Lower lobe of right lung (tissue), 2 donors: ENCODE measurements around the gene DES. TPM values are rescaled to one million over a fixed set of nuclear protein-coding genes. Genes with fewer than 3 reads are reported as not detected.

ENCODE experiments used
- ATAC-seq, 2 donors: fragments of 200-7000 bp; cut with Tn5 transposase; one replicate each; pipeline ENCODE4 v1.9.1; 2020 to 2022; ENCODE audit warnings: mild to moderate bottlenecking in 2 of 2, moderate library complexity in 2 of 2
- DNase-seq: peaks from one replicate; pipeline ENCODE4 v3.0.0-alpha.2; 2020
- H3K27ac ChIP-seq: fragments of 200-600 bp; one replicate; pipeline ENCODE4 v1.8.0; 2022
- H3K27me3 ChIP-seq: fragments of 200-600 bp; one replicate; pipeline ENCODE4 v1.8.0; 2022; ENCODE audit warnings: low read depth
- H3K36me3 ChIP-seq: fragments of 200-600 bp; one replicate; pipeline ENCODE4 v1.8.0; 2022; ENCODE audit warnings: mild to moderate bottlenecking
- H3K4me1 ChIP-seq: fragments of 200-600 bp; one replicate; pipeline ENCODE4 v1.8.0; 2022
- H3K4me3 ChIP-seq: fragments of 200-600 bp; one replicate; pipeline ENCODE4 v1.8.0; 2022; ENCODE audit warnings: mild to moderate bottlenecking
- H3K9me3 ChIP-seq: fragments of 200-600 bp; one replicate; pipeline ENCODE4 v1.8.0; 2022
- CTCF ChIP-seq: fragments of 200-600 bp; IDR thresholded peaks from one replicate; pipeline ENCODE4 v1.8.0; 2022; ENCODE audit warnings: antibody characterized with exemption, mild to moderate bottlenecking
- intact Hi-C: fragments of 100-400 bp; cut with DNase I; formaldehyde crosslinking; loops from one replicate; pipeline ENCODE4 v1.11.0; 2022
- total RNA-seq: library from RNA; stranded (reverse); fragmentation: NEBNext Ultra II Directional; extraction: Animal tissue kit (Norgen Biotek cat#: 25700); gene quantifications from one replicate; pipeline ENCODE4 v1.2.1, GENCODE V29; 2021
- donor health status: DM: no; HTN: yes; CAD: no; lungs with severe emphysema.

Gene DES
- total RNA-seq, 1 donor from 2014 or later, result 64.5 TPM

- TF ChIP-seq CTCF, result no peak
- H3K27ac ChIP-seq, result no peak overlapping the region
- intact Hi-C loops, result no loop called here
Observed at GRCh38 chr2:219396863-219397457, 21.2 kb upstream of the DES start.

GRCh38 chr2:219398721-219399363 is 19.3 kb upstream of the DES start:
- ATAC-seq (peak in 1 of 2 donors; percentile 64), DNase-seq (no peak)
- Histone ChIP-seq H3K36me3 (no peaks in the 10 kb centered on the region), H3K4me1 (peaks cover 17% of the 10 kb centered on the region), H3K9me3 (no peaks in the 10 kb centered on the region), H3K4me3 (no peak overlapping the region), H3K27me3 (no peaks in the 10 kb centered on the region), H3K27ac (no peak overlapping the region)
- TF ChIP-seq CTCF, result no peak
- intact Hi-C loops, result no loop called here

More at GRCh38 chr2:219396863-219397457, 21.2 kb upstream of the DES start:
- Histone ChIP-seq H3K4me1 (peaks cover 12% of the 10 kb centered on the region), H3K36me3 (no peaks in the 10 kb centered on the region), H3K4me3 (no peak overlapping the region), H3K27me3 (no peaks in the 10 kb centered on the region), H3K9me3 (no peaks in the 10 kb centered on the region)
- ATAC-seq (no peak), DNase-seq (no peak)

GRCh38 chr2:219399716-219400478 is 18.3 kb upstream of the DES start:
- Histone ChIP-seq H3K4me1 (peaks cover 17% of the 10 kb centered on the region), H3K36me3 (no peaks in the 10 kb centered on the region), H3K9me3 (no peaks in the 10 kb centered on the region), H3K4me3 (no peak overlapping the region), H3K27me3 (no peaks in the 10 kb centered on the region), H3K27ac (no peak overlapping the region)
- no peak for ATAC-seq
- no peak for DNase-seq
- TF ChIP-seq CTCF, result no peak
- intact Hi-C loops, result loop anchor here (10.0 kb wide), 1 partner anchor 135 kb away; no protein-coding TSS in a partner anchor

GRCh38 chr2:219400562-219400961 is 17.6 kb upstream of the DES start:
- no peak for ATAC-seq
- no peak overlapping the region for H3K4me3 ChIP-seq
- intact Hi-C loops, result loop anchor here (10.0 kb wide), 1 partner anchor 134 kb away; no protein-coding TSS in a partner anchor
- no peaks in the 10 kb centered on the region for H3K27me3 ChIP-seq
- no peaks in the 10 kb centered on the region for H3K9me3 ChIP-seq
- peaks cover 17% of the 10 kb centered on the region for H3K4me1 ChIP-seq
- no peak for TF ChIP-seq CTCF
- no peaks in the 10 kb centered on the region for H3K36me3 ChIP-seq
- no peak for DNase-seq
- H3K27ac ChIP-seq, result no peak overlapping the region

- H3K27me3 ChIP-seq, result no peaks in the 10 kb centered on the region
- DNase-seq (no peak), ATAC-seq (no peak)
- H3K36me3 ChIP-seq, result no peaks in the 10 kb centered on the region
- no peak overlapping the region for H3K4me3 ChIP-seq
- no peak overlapping the region for H3K27ac ChIP-seq
- no peaks in the 10 kb centered on the region for H3K9me3 ChIP-seq
- intact Hi-C loops, result loop anchor here (10.0 kb wide), 1 partner anchor 133 kb away; no protein-coding TSS in a partner anchor
- peaks cover 17% of the 10 kb centered on the region for H3K4me1 ChIP-seq
- TF ChIP-seq CTCF, result no peak
Observed at GRCh38 chr2:219401606-219402005, 16.6 kb upstream of the DES start.
